HCT116 (cell line): ENCODE measurements around the gene KCTD1. TPM values are rescaled to one million over a fixed set of nuclear protein-coding genes. Genes with fewer than 3 reads are reported as not detected.

ENCODE experiments used
- ATAC-seq: fragments of 200-7000 bp; cut with Tn5 transposase; 2 replicates; pipeline ENCODE4 v1.9.1; 2020; ENCODE audit warnings: mild to moderate bottlenecking, moderate library complexity
- BruUV-seq: library from RNA; stranded (reverse); fragments of 400-500 nt; replicated peaks from 2 replicates; lab custom pipeline; 2021; lab: Mats Ljungman, UMichigan
- CTCF ChIA-PET: fragments of 300-600 bp; sonication (Branson Sonifier 250); formaldehyde crosslinking; loops from one replicate; lab custom pipeline; 2021; ENCODE audit warnings: antibody characterized with exemption; lab: Charles Lee
- POLR2A ChIA-PET: fragments of 300-600, 350-600 bp; sonication (Branson Sonifier 250); formaldehyde crosslinking; loops from one replicate; lab custom pipeline; 2021; ENCODE audit warnings: antibody characterized with exemption; lab: Charles Lee
- RAD21 ChIA-PET, 2 experiments: fragments of 300-600 bp; sonication (Branson Sonifier 250); formaldehyde crosslinking; loops; one replicate each; lab custom pipeline; 2023; ENCODE audit warnings: low total read pairs in 2 of 2; ENCODE audit not compliant: uncharacterized antibody in 2 of 2, unreplicated experiment in 2 of 2, low non-redundant PET in 1 of 2; lab: Charles Lee
- DNase-seq: peaks from one replicate; pipeline ENCODE4 v3.0.0-alpha.2; 2010; ENCODE audit warnings: low read depth, low spot score
- H2AFZ ChIP-seq: fragments of 200-600 bp; shearing (Covaris generic), sonication (generic); 2 replicates; pipeline ENCODE4 v1.6.1; 2017; ENCODE audit warnings: low read depth, mixed run types, mixed read lengths, antibody characterized with exemption, low read length; ENCODE audit not compliant: poor library complexity, severe bottlenecking
- H3K27ac ChIP-seq: 2 replicates; pipeline ENCODE4 v1.5.1; 2012; ENCODE audit warnings: low read depth, low read length
- H3K27me3 ChIP-seq: fragments of 200-600 bp; sonication (generic); 2 replicates; pipeline ENCODE4 v1.6.1; 2016; ENCODE audit warnings: mixed run types, low read length, mixed read lengths; ENCODE audit not compliant: insufficient read depth
- H3K36me3 ChIP-seq, 2 experiments: fragments of 200-500 bp in 1 of 2; fragments of 200-600 bp in 1 of 2; sonication (Bioruptor generic) in 1 of 2; sonication (generic) in 1 of 2; 2 replicates each; pipeline versions ENCODE4 v1.5.1 to v1.6.1; 2014 to 2016; ENCODE audit warnings: low read length in 2 of 2, inconsistent platforms in 1 of 2, mixed read lengths in 1 of 2, mixed run types in 1 of 2; ENCODE audit not compliant: insufficient read depth in 2 of 2, control insufficient read depth in 1 of 2
- H3K4me1 ChIP-seq, 2 experiments: fragments of 200-600 bp in 1 of 2; sonication (generic) in 1 of 2; 2 replicates each; pipeline versions ENCODE4 v1.5.1 to v1.6.1; 2012 to 2017; ENCODE audit warnings: low read length in 2 of 2, inconsistent platforms in 1 of 2, mild to moderate bottlenecking in 1 of 2, mixed read lengths in 1 of 2, mixed run types in 1 of 2, moderate library complexity in 1 of 2; ENCODE audit not compliant: insufficient read depth in 2 of 2, control insufficient read depth in 1 of 2
- H3K4me2 ChIP-seq: fragments of 200-600 bp; sonication (generic); 2 replicates; pipeline ENCODE4 v1.6.1; 2017; ENCODE audit warnings: mixed run types, low read length, mixed read lengths
- H3K4me3 ChIP-seq, 2 experiments: fragments of 200-600 bp in 1 of 2; sonication (generic) in 1 of 2; replicated peaks in 1 of 2; 2 replicates each; pipeline ENCODE4 v1.5.1; 2011 to 2016; ENCODE audit warnings: low read length in 2 of 2, control low read depth in 1 of 2, low read depth in 1 of 2, mild to moderate bottlenecking in 1 of 2, mixed read lengths in 1 of 2, mixed run types in 1 of 2
- H3K79me2 ChIP-seq: fragments of 200-600 bp; sonication (generic); 2 replicates; pipeline ENCODE4 v1.6.1; 2017; ENCODE audit warnings: mild to moderate bottlenecking, mixed run types, low read length, moderate library complexity, mixed read lengths; ENCODE audit not compliant: insufficient read depth
- H3K9ac ChIP-seq: fragments of 200-600 bp; sonication (generic); 2 replicates; pipeline ENCODE4 v1.6.1; 2016; ENCODE audit warnings: low read length, mixed read lengths
- H3K9me2 ChIP-seq: fragments of 200-600 bp; sonication (generic), shearing (Covaris generic); 2 replicates; pipeline ENCODE4 v1.6.1; 2017; ENCODE audit warnings: mixed run types, mild to moderate bottlenecking, moderate library complexity; ENCODE audit not compliant: insufficient read depth
- H3K9me3 ChIP-seq, 2 experiments: fragments of 200-500 bp in 1 of 2; fragments of 200-600 bp in 1 of 2; sonication (Bioruptor generic) in 1 of 2; sonication (generic) in 1 of 2; 2 replicates each; pipeline ENCODE4 v1.6.1; 2014 to 2017; ENCODE audit warnings: low read length in 2 of 2, mixed read lengths in 2 of 2, inconsistent platforms in 1 of 2, low read depth in 1 of 2, mild to moderate bottlenecking in 1 of 2, mixed run types in 1 of 2, moderate library complexity in 1 of 2; ENCODE audit not compliant: control insufficient read depth in 1 of 2, insufficient read depth in 1 of 2
- H4K20me1 ChIP-seq: fragments of 200-600 bp; sonication (generic), shearing (Covaris generic); 2 replicates; pipeline ENCODE4 v1.6.1; 2017; ENCODE audit warnings: mixed run types, mild to moderate bottlenecking, moderate library complexity; ENCODE audit not compliant: insufficient read depth
- CBX3 ChIP-seq: IDR thresholded peaks from 2 replicates; pipeline ENCODE4 v1.6.1; 2012; ENCODE audit warnings: low read depth
- CEBPB ChIP-seq: IDR thresholded peaks from 2 replicates; pipeline ENCODE4 v1.6.1; 2012; ENCODE audit warnings: low read depth
- ELF1 ChIP-seq: IDR thresholded peaks from 2 replicates; pipeline ENCODE4 v1.6.1; 2012; ENCODE audit warnings: low read depth, borderline replicate concordance
- JUND ChIP-seq: IDR thresholded peaks from 2 replicates; pipeline ENCODE4 v1.6.1; 2012
- SP1 ChIP-seq: IDR thresholded peaks from 2 replicates; pipeline ENCODE4 v1.6.1; 2012; ENCODE audit warnings: low read depth
- TCF7L2 ChIP-seq: IDR thresholded peaks from 2 replicates; pipeline ENCODE4 v1.7.0; 2011; ENCODE audit warnings: borderline replicate concordance, inconsistent platforms; ENCODE audit not compliant: insufficient read depth, insufficient read length; ENCODE audit errors: extremely low read depth
- intact Hi-C: fragments of 100-400 bp; cut with micrococcal nuclease; formaldehyde crosslinking; loops from 2 replicates; pipeline ENCODE4 v1.10.0; 2022
- total RNA-seq: library from RNA; stranded (reverse); gene quantifications from one replicate; pipeline ENCODE4 v1.2.1, GENCODE V29; 2021; ENCODE audit not compliant: unreplicated experiment
- TF ChIP-seq, protein P1 (sequence below), 3 experiments: fragments of 200-600 bp in 1 of 3; sonication (generic) in 1 of 3; IDR thresholded peaks in 2 of 3; conservative IDR thresholded peaks in 1 of 3; 2 replicates each; pipeline ENCODE4 v1.5.1; 2012 to 2017; ENCODE audit warnings: low read depth in 2 of 3, low read length in 2 of 3, antibody characterized with exemption in 1 of 3, borderline replicate concordance in 1 of 3, control low read depth in 1 of 3, mild to moderate bottlenecking in 1 of 3, mixed read lengths in 1 of 3, mixed run types in 1 of 3, moderate library complexity in 1 of 3; ENCODE audit not compliant: insufficient read depth in 1 of 3
- TF ChIP-seq, protein P2 (sequence below): IDR thresholded peaks from 2 replicates; pipeline ENCODE4 v1.6.1; 2012

KCTD1 gene
- total RNA-seq, 1 experiment from 2014 or later, result 16.8 TPM

DNA sequence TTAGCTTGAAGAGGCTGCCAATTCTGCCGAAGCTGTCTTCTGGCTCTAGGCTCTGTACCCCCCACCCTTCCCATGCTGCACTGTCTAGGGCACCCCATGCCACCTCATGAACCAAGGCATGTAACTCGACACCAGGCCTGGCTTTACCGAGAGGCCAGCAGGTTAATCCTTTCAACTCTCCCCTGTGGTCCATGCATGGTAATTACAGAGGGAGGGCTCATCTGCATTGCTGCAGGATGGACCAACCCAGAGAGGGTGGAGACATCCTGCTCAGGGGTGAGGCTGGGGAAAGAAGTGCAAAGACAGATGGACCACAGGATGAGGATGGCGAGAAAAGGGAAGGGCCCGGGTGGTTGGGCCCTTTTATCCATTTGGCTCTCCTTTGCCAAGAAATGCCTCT is 65.8 kb downstream of the KCTD1 start:
- TF ChIP-seq CEBPB (no peak), ELF1 (no peak), TCF7L2 (peak; percentile 41), SP1 (peak; percentile 46), CBX3 (0 out of 2 replicates have a peak, but pooled peaks have one; percentile 15), JUND (0 out of 2 replicates have a peak, but pooled peaks have one; percentile 8)
- TF ChIP-seq, protein P1, sequence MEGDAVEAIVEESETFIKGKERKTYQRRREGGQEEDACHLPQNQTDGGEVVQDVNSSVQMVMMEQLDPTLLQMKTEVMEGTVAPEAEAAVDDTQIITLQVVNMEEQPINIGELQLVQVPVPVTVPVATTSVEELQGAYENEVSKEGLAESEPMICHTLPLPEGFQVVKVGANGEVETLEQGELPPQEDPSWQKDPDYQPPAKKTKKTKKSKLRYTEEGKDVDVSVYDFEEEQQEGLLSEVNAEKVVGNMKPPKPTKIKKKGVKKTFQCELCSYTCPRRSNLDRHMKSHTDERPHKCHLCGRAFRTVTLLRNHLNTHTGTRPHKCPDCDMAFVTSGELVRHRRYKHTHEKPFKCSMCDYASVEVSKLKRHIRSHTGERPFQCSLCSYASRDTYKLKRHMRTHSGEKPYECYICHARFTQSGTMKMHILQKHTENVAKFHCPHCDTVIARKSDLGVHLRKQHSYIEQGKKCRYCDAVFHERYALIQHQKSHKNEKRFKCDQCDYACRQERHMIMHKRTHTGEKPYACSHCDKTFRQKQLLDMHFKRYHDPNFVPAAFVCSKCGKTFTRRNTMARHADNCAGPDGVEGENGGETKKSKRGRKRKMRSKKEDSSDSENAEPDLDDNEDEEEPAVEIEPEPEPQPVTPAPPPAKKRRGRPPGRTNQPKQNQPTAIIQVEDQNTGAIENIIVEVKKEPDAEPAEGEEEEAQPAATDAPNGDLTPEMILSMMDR (IDR thresholded peaks at IDR 0.05 in 2 of 3, conservative IDR thresholded peaks at IDR 0.05 in 1 of 3; ENCODE audit: borderline replicate concordance in 1 of 3, insufficient read depth in 1 of 3, low read depth in 2 of 3, low read length in 2 of 3), result 0 out of 6 replicates have a peak, but pooled peaks of 1 of the 3 experiments have one; percentile 8
- TF ChIP-seq, protein P2, sequence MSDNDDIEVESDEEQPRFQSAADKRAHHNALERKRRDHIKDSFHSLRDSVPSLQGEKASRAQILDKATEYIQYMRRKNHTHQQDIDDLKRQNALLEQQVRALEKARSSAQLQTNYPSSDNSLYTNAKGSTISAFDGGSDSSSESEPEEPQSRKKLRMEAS, result peak; percentile 46
- Histone ChIP-seq H3K4me3 (peak overlapping the region in 1 of 2 experiments; percentile 49; a peak in 1 of 4 replicates), H3K36me3 (no peaks in the 10 kb centered on the region), H3K9me2 (0 out of 2 replicates have a peak, but pooled peaks cover 2% of the 10 kb centered on the region), H3K79me2 (no peaks in the 10 kb centered on the region; the same call in 1 of the 2 replicates), H3K9me3 (no peaks in the 10 kb centered on the region), H3K9ac (peak overlapping the region; percentile 73), H3K27ac (peak overlapping the region; percentile 99), H2AFZ (no peak overlapping the region), H3K4me2 (peak overlapping the region; percentile 82), H3K27me3 (no peaks in the 10 kb centered on the region), H3K4me1 (peaks cover 69 to 93% of the 10 kb centered on the region in 2 experiments), H4K20me1 (no peaks in the 10 kb centered on the region)
- POLR2A ChIA-PET, result interaction anchor here (2.3 kb wide), 2 partner anchors 46 to 67 kb away, joined by 13 to 18 read pairs; partner anchors contain the start of gene KCTD1
- CTCF ChIA-PET, result no interaction called here
- intact Hi-C loops, result loop anchor here (5.0 kb wide), 2 partner anchors 65 to 175 kb away; partner anchors contain the start of gene KCTD1
- ATAC-seq, result peak; percentile 72
- RAD21 ChIA-PET, result no interaction called here
- no TSS peak for BruUV-seq
- DNase-seq, result no peak
